HG02973 (cell line): ENCODE measurements around the gene SELPLG.
"Not testable (repeated sequence)": the region's sequence is repeated elsewhere in the genome, so short reads cannot be mapped to it uniquely, and the experiment has no call there.

Experiments used
- ATAC-seq: cut with Tn5 transposase; IDR thresholded peaks from one replicate; pipeline ENCODE4 v1.9.1; 2021; ENCODE audit warnings: moderate library complexity; ENCODE audit not compliant: unreplicated experiment

SELPLG gene

DNA sequence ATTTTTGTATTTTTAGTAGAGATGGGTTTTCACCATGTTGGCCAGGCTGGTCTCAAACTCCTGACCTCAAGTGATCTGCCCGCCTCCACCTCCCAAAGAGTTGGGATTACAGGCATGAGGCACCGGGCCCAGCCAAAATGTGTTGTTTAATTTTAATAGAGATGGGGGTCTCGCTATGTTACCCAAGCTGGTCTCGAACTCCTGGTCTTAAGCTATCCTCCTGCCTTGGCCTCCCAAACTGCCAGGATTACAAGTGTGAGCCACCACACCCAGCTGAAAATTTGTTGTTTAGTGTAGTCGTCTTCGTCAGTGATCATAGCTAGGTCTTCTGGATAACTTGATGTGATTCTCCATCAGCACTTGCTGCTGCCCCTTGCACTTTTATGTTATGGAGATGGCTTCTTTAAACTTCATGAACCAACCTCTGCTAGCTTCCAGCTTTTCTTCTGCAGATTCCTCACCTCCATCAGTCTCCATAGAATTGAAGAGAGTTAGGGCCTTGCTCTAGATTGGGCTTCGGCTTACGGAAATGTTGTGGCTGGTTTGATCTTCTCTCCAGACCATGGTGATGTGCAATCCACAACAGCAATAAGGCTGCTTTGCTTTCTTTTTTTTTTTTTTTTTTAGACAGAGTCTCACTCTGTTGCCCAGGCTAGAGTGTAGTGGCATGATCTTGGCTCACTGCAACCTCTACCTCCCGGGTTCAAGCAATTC is 58.3 kb downstream of the SELPLG start:
- no peak for ATAC-seq

DNA sequence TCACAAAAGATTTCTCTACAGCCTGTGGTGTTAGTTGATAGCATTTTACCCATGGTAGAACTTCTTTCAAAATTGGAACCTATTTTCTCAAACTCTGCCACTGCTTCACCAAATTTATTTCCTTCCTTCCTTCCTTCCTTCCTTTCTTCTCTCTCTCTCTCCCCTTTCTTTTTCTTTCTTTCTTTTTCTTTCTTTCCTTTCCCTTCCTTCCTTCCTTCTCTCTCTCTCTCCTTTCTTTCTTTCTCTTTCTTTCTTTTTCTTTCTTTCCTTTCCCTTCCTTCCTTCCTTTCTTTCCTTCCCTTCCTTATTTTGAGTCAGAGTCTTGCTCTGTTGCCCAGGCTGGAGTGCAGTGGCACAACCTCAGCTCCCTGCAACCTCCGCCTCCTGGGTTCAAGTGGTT is 59.4 kb downstream of the SELPLG start:
- not testable (repeated sequence) for ATAC-seq

DNA sequence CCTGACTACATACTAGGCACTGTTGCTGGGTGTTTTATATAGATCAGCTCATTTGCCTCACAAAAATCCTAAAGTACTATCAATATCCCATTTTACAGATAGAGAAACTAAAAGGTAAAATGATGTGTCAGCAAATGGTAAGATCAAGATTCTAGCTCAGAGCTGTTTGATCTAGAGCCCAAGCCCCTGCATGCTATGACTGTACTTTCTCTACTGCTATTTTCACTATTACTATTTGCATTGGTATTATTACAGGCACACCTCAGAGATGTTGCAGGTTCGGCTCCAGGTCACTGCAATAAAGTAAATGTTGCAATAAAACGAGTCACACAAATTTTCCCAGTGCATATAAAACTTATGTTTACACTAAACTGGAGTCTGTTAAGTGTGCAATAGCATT is 60.4 kb downstream of the SELPLG start:
- peak; percentile 27 for ATAC-seq

DNA sequence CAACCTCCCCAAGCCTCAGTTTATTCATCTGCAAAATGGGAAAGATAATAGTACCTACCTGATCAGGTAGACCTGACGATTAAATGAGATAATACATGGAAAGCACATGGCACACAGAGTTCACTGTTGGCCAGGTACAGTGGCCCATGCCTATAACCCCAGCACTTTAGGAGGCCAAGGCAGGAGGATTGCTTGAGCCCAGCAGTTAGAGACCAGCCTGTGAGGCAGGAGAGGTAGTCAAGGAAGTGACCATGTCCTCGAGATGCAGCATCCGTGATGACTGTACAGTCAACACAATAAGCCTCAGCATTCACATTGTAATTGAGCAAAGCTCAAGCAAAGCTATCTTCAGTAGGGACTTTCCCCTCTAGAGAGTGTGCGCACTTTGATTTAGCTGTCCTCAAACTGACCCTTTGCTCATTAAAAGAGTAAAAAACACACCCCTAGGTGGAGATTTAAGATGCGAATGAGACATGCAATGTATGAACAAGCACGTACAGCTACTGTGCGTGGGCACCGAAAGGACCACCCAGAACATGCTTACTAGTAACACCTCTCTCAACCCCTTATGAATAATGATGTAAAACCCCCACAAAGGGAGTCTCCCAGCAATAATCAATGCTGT is 61.4 kb downstream of the SELPLG start:
- ATAC-seq, result no peak
